KOPT-K1 (cell line): ENCODE measurements around the gene DUS2.

ENCODE experiments used
- H3K27ac ChIP-seq: fragments of 200-600 bp; sonication (generic); 2 replicates; pipeline ENCODE4 v1.5.1; 2016; ENCODE audit warnings: antibody characterized with exemption, mild to moderate bottlenecking, low read depth, low read length; ENCODE audit not compliant: poor library complexity, severe bottlenecking
- H3K36me3 ChIP-seq: fragments of 200-600 bp; sonication (generic); 2 replicates; pipeline ENCODE4 v1.5.1; 2017; ENCODE audit warnings: antibody characterized with exemption, mild to moderate bottlenecking, low read length, moderate library complexity; ENCODE audit not compliant: insufficient read depth
- H3K9me3 ChIP-seq: fragments of 200-600 bp; sonication (generic); 2 replicates; pipeline ENCODE4 v1.5.1; 2017; ENCODE audit warnings: antibody characterized with exemption, low read length, mild to moderate bottlenecking; ENCODE audit not compliant: insufficient read depth, poor library complexity, severe bottlenecking

Gene DUS2

GRCh38 chr16:68074850-68075555 is 51.9 kb downstream of the DUS2 start:
- Histone ChIP-seq H3K36me3 (peaks cover 46% of the 10 kb centered on the region), H3K9me3 (no peaks in the 10 kb centered on the region), H3K27ac (peak overlapping the region; percentile 87)

- Histone ChIP-seq H3K27ac (peak overlapping the region; percentile 87), H3K9me3 (no peaks in the 10 kb centered on the region), H3K36me3 (peaks cover 46% of the 10 kb centered on the region)
These were observed 52.9 kb downstream of the DUS2 start for GRCh38 chr16:68075980-68076379.

- Histone ChIP-seq H3K27ac (peak overlapping the region; percentile 87), H3K9me3 (no peaks in the 10 kb centered on the region), H3K36me3 (peaks cover 46% of the 10 kb centered on the region)
These were observed 53.5 kb downstream of the DUS2 start for GRCh38 chr16:68076560-68076959.

- H3K9me3 ChIP-seq, result no peaks in the 10 kb centered on the region
- H3K36me3 ChIP-seq, result peaks cover 32% of the 10 kb centered on the region
- peak overlapping the region; percentile 92 for H3K27ac ChIP-seq
These were observed 55.0 kb downstream of the DUS2 start for GRCh38 chr16:68077866-68078700.

- Histone ChIP-seq H3K9me3 (no peaks in the 10 kb centered on the region), H3K36me3 (peaks cover 29% of the 10 kb centered on the region), H3K27ac (peak overlapping the region; percentile 92)
These were observed 55.8 kb downstream of the DUS2 start for GRCh38 chr16:68078701-68079375.

- H3K27ac ChIP-seq, result peak overlapping the region; percentile 92
- peaks cover 25% of the 10 kb centered on the region for H3K36me3 ChIP-seq
- no peaks in the 10 kb centered on the region for H3K9me3 ChIP-seq
These were observed 56.2 kb downstream of the DUS2 start for GRCh38 chr16:68079376-68079625.

GRCh38 chr16:68079626-68080344 is 56.7 kb downstream of the DUS2 start:
- Histone ChIP-seq H3K36me3 (peaks cover 25% of the 10 kb centered on the region), H3K27ac (peak overlapping the region; percentile 92), H3K9me3 (no peaks in the 10 kb centered on the region)

- Histone ChIP-seq H3K9me3 (no peaks in the 10 kb centered on the region), H3K27ac (peak overlapping the region; percentile 93), H3K36me3 (peaks cover 7% of the 10 kb centered on the region; the same call in 1 of the 2 replicates)
These were observed 59.0 kb downstream of the DUS2 start for GRCh38 chr16:68081861-68082628.

- Histone ChIP-seq H3K9me3 (no peaks in the 10 kb centered on the region), H3K27ac (peak overlapping the region; percentile 93), H3K36me3 (peaks cover 4% of the 10 kb centered on the region; the same call in 1 of the 2 replicates)
These were observed 59.6 kb downstream of the DUS2 start for GRCh38 chr16:68082629-68083238.

GRCh38 chr16:68083239-68083781 is 60.2 kb downstream of the DUS2 start:
- H3K9me3 ChIP-seq, result no peaks in the 10 kb centered on the region
- no peaks in the 10 kb centered on the region; the same call in 1 of the 2 replicates for H3K36me3 ChIP-seq
- peak overlapping the region; percentile 93 for H3K27ac ChIP-seq

- no peaks in the 10 kb centered on the region for H3K9me3 ChIP-seq
- no peaks in the 10 kb centered on the region; the same call in 1 of the 2 replicates for H3K36me3 ChIP-seq
- peak overlapping the region; percentile 93 for H3K27ac ChIP-seq
These were observed 60.9 kb downstream of the DUS2 start for GRCh38 chr16:68083861-68084503.

- Histone ChIP-seq H3K36me3 (no peaks in the 10 kb centered on the region), H3K27ac (peak overlapping the region; percentile 93), H3K9me3 (no peaks in the 10 kb centered on the region)
These were observed 61.6 kb downstream of the DUS2 start for GRCh38 chr16:68084504-68085258.
